GM12864 (cell line): ENCODE data around the gene CDC26.

ENCODE experiments used
- DNase-seq: peaks from one replicate; pipeline ENCODE4 v3.0.0-alpha.2; 2011; ENCODE audit warnings: low read depth
- H3K4me3 ChIP-seq: 2 replicates; pipeline ENCODE4 v1.5.1; 2011; ENCODE audit warnings: mild to moderate bottlenecking, low read depth, low read length, control low read depth
- CTCF ChIP-seq: IDR thresholded peaks from 2 replicates; pipeline ENCODE4 v1.5.1; 2011; ENCODE audit warnings: low read depth, mild to moderate bottlenecking, moderate library complexity, low read length, control low read depth, inconsistent platforms; ENCODE audit errors: missing control alignments

CDC26 gene

GRCh38 chr9:113227436-113227835, 47.9 kb downstream of the CDC26 start:
- DNase-seq, result no peak
- no peak for TF ChIP-seq CTCF
- no peak overlapping the region for H3K4me3 ChIP-seq

GRCh38 chr9:113223963-113224362, 51.4 kb downstream of the CDC26 start:
- no peak overlapping the region for H3K4me3 ChIP-seq
- DNase-seq, result no peak
- no peak for TF ChIP-seq CTCF

- no peak for TF ChIP-seq CTCF
- peak overlapping the region; percentile 93 for H3K4me3 ChIP-seq
- DNase-seq, result no peak
Measured at GRCh38 chr9:113222482-113222841, 52.9 kb downstream of the CDC26 start.

GRCh38 chr9:113221800-113222481, 53.4 kb downstream of the CDC26 start:
- no peak for TF ChIP-seq CTCF
- DNase-seq, result no peak
- peak overlapping the region; percentile 93 for H3K4me3 ChIP-seq

GRCh38 chr9:113221003-113221799, 54.2 kb downstream of the CDC26 start, which contains the start of the genes FKBP15 and SLC31A1:
FKBP15 (minus strand) TSS chr9:113221277; CDS start chr9:113221243, 34 bp downstream.
SLC31A1 (plus strand) TSS chr9:113221544; CDS start chr9:113256149, 34,605 bp downstream.
- peak; percentile 95 for DNase-seq
- no peak for TF ChIP-seq CTCF
- peak within 1 kb of the TSS; percentile 93 for H3K4me3 ChIP-seq

- no peak for TF ChIP-seq CTCF
- peak overlapping the region; percentile 93 for H3K4me3 ChIP-seq
- no peak for DNase-seq
Measured at GRCh38 chr9:113220467-113221002, 54.8 kb downstream of the CDC26 start.

GRCh38 chr9:113219969-113220368, 55.4 kb downstream of the CDC26 start:
- no peak for TF ChIP-seq CTCF
- peak overlapping the region; percentile 93 for H3K4me3 ChIP-seq
- DNase-seq, result peak; percentile 73
